ENCODE data around the gene ARSB.

Gene ARSB

GRCh38 chr5:78757269-78758053 is 227.6 kb downstream of the ARSB start:
- H3K4me3 ChIP-seq (ENCODE audit: low read depth, low read length), result no peak overlapping the region
- no peak for TF ChIP-seq CTCF (IDR thresholded peaks at IDR 0.05; ENCODE audit: low read depth, low read length, missing control alignments)
- DNase-seq, result peak; percentile 51
- H3K27ac ChIP-seq, result no peak overlapping the region
- no peaks in the 10 kb centered on the region for H3K27me3 ChIP-seq (replicated peaks)
- in situ Hi-C loops (cut with HindIII; ENCODE audit: low pct_ligation_motif_present, low sequenced_read_pairs), result no loop called here
- no peaks in the 10 kb centered on the region for H3K36me3 ChIP-seq (replicated peaks)

GRCh38 chr5:78756858-78757257 is 228.3 kb downstream of the ARSB start:
- in situ Hi-C loops (cut with HindIII; ENCODE audit: low pct_ligation_motif_present, low sequenced_read_pairs), result no loop called here
- no peak overlapping the region for H3K27ac ChIP-seq
- no peaks in the 10 kb centered on the region for H3K27me3 ChIP-seq (replicated peaks)
- no peak for DNase-seq
- TF ChIP-seq CTCF (IDR thresholded peaks at IDR 0.05; ENCODE audit: low read depth, low read length, missing control alignments), result no peak
- no peak overlapping the region for H3K4me3 ChIP-seq (ENCODE audit: low read depth, low read length)
- H3K36me3 ChIP-seq (replicated peaks), result no peaks in the 10 kb centered on the region

- Histone ChIP-seq H3K27ac (no peak overlapping the region), H3K36me3 (replicated peaks) (no peaks in the 10 kb centered on the region), H3K4me3 (ENCODE audit: low read depth, low read length) (no peak overlapping the region), H3K27me3 (replicated peaks) (no peaks in the 10 kb centered on the region)
- TF ChIP-seq CTCF (IDR thresholded peaks at IDR 0.05; ENCODE audit: low read depth, low read length, missing control alignments), result no peak
- in situ Hi-C loops (cut with HindIII; ENCODE audit: low pct_ligation_motif_present, low sequenced_read_pairs), result no loop called here
- DNase-seq, result no peak
Observed at GRCh38 chr5:78755822-78756429, 229.2 kb downstream of the ARSB start.

GRCh38 chr5:78754655-78755054 is 230.5 kb downstream of the ARSB start:
- no peak for TF ChIP-seq CTCF (IDR thresholded peaks at IDR 0.05; ENCODE audit: low read depth, low read length, missing control alignments)
- in situ Hi-C loops (cut with HindIII; ENCODE audit: low pct_ligation_motif_present, low sequenced_read_pairs), result no loop called here

GRCh38 chr5:78753093-78753531 is 232.0 kb downstream of the ARSB start:
- H3K27me3 ChIP-seq (replicated peaks), result no peaks in the 10 kb centered on the region
- no peak for TF ChIP-seq CTCF (IDR thresholded peaks at IDR 0.05; ENCODE audit: low read depth, low read length, missing control alignments)
- H3K4me3 ChIP-seq (ENCODE audit: low read depth, low read length), result no peak overlapping the region
- peak overlapping the region; percentile 47 for H3K27ac ChIP-seq
- in situ Hi-C loops (cut with HindIII; ENCODE audit: low pct_ligation_motif_present, low sequenced_read_pairs), result no loop called here
- no peaks in the 10 kb centered on the region for H3K36me3 ChIP-seq (replicated peaks)
- DNase-seq, result peak; percentile 71

More at GRCh38 chr5:78754655-78755054, 230.5 kb downstream of the ARSB start:
- no peak for DNase-seq
- Histone ChIP-seq H3K27me3 (replicated peaks) (no peaks in the 10 kb centered on the region), H3K36me3 (replicated peaks) (no peaks in the 10 kb centered on the region), H3K4me3 (ENCODE audit: low read depth, low read length) (no peak overlapping the region), H3K27ac (no peak overlapping the region)

Measured in brain microvascular endothelial cell (primary cell).